Activated B cell treated with CpG ODN at 0.5 μM for 24 hours (primary cell): ENCODE results near the gene NEK9. TPM values are rescaled to one million over a fixed set of nuclear protein-coding genes. Genes with fewer than 3 reads are reported as not detected.

Experiments
- ATAC-seq: fragments of 200-7000 bp; cut with Tn5 transposase; one replicate; pipeline ENCODE4 v1.10.0; 2021; ENCODE audit warnings: low read depth, mild to moderate bottlenecking, moderate library complexity
- CTCF ChIA-PET: fragments of 350-600 bp; sonication (Branson Sonifier 250); formaldehyde crosslinking; loops from one replicate; lab custom pipeline; 2021; ENCODE audit warnings: antibody characterized with exemption; lab: Charles Lee
- POLR2A ChIA-PET: fragments of 350-600 bp; sonication (Branson Sonifier 250); formaldehyde crosslinking; loops from one replicate; lab custom pipeline; 2021; ENCODE audit warnings: antibody characterized with exemption; lab: Charles Lee
- DNase-seq: peaks from one replicate; pipeline ENCODE4 v3.0.0; 2022
- H3K27ac Mint-ChIP-seq: one replicate; pipeline ENCODE4 v1.8.0; 2020; ENCODE audit warnings: mixed read lengths
- H3K27me3 Mint-ChIP-seq: one replicate; pipeline ENCODE4 v1.8.0; 2021; ENCODE audit warnings: mixed read lengths
- H3K36me3 Mint-ChIP-seq: one replicate; pipeline ENCODE4 v1.8.0; 2021; ENCODE audit warnings: low read depth, mixed read lengths
- H3K4me1 Mint-ChIP-seq: one replicate; pipeline ENCODE4 v1.8.0; 2021; ENCODE audit warnings: mixed read lengths
- H3K4me3 Mint-ChIP-seq: one replicate; pipeline ENCODE4 v1.8.0; 2020; ENCODE audit warnings: mild to moderate bottlenecking, mixed read lengths
- H3K9me3 Mint-ChIP-seq: one replicate; pipeline ENCODE4 v1.8.0; 2020; ENCODE audit warnings: mixed read lengths
- intact Hi-C: fragments of 100-400 bp; cut with micrococcal nuclease; formaldehyde crosslinking; loops from one replicate; pipeline ENCODE4 v1.15.1; 2024
- total RNA-seq: library from RNA; stranded (reverse); gene quantifications from 2 replicates; pipeline ENCODE4 v1.2.3, GENCODE V29; 2022
- TF ChIP-seq, protein P1 (sequence below): fragments of 200-600 bp; IDR thresholded peaks from one replicate; pipeline ENCODE4 v1.8.0; 2022; ENCODE audit warnings: antibody characterized with exemption, mild to moderate bottlenecking

The NEK9 gene
- total RNA-seq, 1 donor from 2014 or later: 97.7 TPM

DNA sequence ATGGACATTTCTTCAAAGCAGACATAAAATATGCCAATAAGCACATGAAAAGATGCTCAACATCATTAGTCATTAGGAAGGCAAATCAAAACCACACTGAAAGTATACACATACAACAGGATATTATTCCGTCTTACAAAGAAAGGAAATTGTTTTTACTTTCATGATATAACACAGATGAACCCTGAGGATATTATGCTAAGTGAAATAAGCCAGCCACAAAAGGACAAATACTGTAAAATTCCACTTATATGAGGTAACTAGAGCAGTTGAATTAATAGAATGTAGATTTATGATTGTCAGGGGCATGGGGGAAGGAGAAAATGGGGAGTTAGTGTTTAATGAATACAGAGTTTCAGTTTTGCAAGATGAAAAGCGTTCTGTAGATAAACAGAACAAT, 67.2 kb downstream of the NEK9 start:
- Mint-ChIP-seq H3K36me3 (peaks cover 21% of the 10 kb centered on the region), H3K27me3 (no peaks in the 10 kb centered on the region), H3K9me3 (no peaks in the 10 kb centered on the region), H3K4me3 (no peak overlapping the region), H3K27ac (no peak overlapping the region), H3K4me1 (peaks cover 16% of the 10 kb centered on the region)
- intact Hi-C loops: loop anchor here (5.0 to 10.0 kb wide), 2 partner anchors 297 to 345 kb away; partner anchors contain the start of genes AREL1, FCF1 and YLPM1
- TF ChIP-seq, protein P1, sequence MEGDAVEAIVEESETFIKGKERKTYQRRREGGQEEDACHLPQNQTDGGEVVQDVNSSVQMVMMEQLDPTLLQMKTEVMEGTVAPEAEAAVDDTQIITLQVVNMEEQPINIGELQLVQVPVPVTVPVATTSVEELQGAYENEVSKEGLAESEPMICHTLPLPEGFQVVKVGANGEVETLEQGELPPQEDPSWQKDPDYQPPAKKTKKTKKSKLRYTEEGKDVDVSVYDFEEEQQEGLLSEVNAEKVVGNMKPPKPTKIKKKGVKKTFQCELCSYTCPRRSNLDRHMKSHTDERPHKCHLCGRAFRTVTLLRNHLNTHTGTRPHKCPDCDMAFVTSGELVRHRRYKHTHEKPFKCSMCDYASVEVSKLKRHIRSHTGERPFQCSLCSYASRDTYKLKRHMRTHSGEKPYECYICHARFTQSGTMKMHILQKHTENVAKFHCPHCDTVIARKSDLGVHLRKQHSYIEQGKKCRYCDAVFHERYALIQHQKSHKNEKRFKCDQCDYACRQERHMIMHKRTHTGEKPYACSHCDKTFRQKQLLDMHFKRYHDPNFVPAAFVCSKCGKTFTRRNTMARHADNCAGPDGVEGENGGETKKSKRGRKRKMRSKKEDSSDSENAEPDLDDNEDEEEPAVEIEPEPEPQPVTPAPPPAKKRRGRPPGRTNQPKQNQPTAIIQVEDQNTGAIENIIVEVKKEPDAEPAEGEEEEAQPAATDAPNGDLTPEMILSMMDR: no peak
- no peak for DNase-seq
- no peak for ATAC-seq
- ChIA-PET CTCF (no interaction called here), POLR2A (no interaction called here)

DNA sequence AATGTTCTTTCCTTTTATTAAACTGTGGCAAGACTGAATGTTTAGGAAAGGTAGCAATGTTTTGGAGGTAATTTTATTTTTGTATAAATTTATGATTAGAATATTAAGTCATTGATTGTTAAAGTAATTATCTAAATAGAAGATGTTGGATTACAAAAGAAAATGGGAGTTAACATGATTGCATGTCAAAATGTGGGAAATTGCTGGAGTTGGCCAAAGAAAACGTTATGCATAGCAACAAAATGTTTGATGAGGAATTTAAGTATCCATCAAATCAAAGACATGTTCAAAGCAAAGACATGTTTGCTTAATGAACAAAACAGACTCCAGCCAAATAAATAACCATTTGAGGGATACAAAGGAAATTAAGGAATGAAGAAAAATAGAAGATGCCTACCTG, 72.4 kb downstream of the NEK9 start:
- POLR2A ChIA-PET: no interaction called here
- Mint-ChIP-seq H3K4me3 (no peak overlapping the region), H3K36me3 (peaks cover 5% of the 10 kb centered on the region), H3K4me1 (peaks cover 17% of the 10 kb centered on the region), H3K27me3 (no peaks in the 10 kb centered on the region), H3K27ac (no peak overlapping the region), H3K9me3 (no peaks in the 10 kb centered on the region)
- intact Hi-C loops: no loop called here
- CTCF ChIA-PET: no interaction called here
- TF ChIP-seq, protein P1: no peak
- no peak for ATAC-seq
- no peak for DNase-seq

DNA sequence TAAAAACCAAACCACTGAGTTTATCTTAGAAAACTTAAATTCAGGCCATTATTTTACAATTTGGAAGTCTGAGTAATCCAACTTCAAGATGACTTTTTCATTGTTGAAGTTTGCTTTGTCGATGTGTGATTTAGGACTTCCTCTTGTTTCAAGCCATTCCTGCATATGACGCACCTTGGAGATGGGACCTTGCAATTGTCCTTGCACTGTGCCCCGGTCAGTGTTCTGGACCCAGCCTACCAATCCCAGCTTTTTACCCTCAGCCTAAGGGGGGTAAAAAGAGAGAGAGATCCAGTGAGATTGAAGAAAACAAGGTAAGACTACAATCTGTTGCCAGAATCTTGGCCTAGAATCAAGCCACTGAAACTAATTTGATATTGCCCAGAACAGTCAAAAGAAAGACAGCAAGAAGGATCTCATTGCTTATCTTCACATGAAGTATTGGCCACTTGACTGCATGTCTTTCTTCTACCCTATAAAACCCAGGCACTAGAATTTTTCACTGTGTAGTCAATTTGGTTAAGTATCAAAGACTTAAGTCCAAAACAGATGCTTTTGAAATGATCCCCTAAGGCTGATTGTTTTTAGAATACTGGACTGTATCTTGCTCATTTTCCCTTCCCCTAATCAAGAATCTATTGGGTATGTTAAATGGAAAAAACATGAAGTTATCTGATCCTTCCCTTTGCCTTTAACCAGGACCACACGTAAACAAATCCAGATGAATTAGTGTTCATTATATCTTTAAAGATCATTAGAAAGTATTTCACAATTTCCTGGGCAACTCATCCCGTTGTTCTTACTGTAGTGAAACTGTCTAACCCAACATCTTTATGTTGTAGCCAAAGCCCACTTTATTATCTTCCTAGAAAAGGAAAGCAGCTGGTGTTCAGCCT, 73.2 kb downstream of the NEK9 start:
- ATAC-seq: no peak
- intact Hi-C loops: no loop called here
- Mint-ChIP-seq H3K27ac (no peak overlapping the region), H3K27me3 (no peaks in the 10 kb centered on the region), H3K4me1 (peaks cover 19% of the 10 kb centered on the region), H3K36me3 (peaks cover 5% of the 10 kb centered on the region), H3K9me3 (no peaks in the 10 kb centered on the region), H3K4me3 (no peak overlapping the region)
- TF ChIP-seq, protein P1: no peak
- CTCF ChIA-PET: no interaction called here
- POLR2A ChIA-PET: no interaction called here
- DNase-seq: no peak

DNA sequence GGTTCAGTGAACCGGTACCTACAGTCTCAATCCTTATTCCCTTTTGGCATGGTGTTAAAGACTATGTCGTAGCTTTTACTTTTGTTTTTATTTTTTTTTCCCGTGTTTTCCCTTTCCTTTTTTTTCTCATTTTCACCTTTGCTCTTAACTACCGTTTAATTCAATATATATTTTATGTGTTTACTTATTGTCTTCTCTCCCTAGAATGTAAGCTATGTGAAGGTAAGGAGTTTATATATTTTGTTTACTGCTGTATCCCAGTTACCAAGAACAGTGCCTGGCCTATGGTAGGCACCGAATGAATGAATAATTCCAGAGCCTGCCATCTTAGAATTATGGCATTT, 75.3 kb downstream of the NEK9 start:
- Mint-ChIP-seq H3K27me3 (no peaks in the 10 kb centered on the region), H3K9me3 (no peaks in the 10 kb centered on the region), H3K27ac (peak overlapping the region; percentile 83), H3K4me1 (peaks cover 19% of the 10 kb centered on the region), H3K4me3 (peak overlapping the region; percentile 92), H3K36me3 (peaks cover 9% of the 10 kb centered on the region)
- CTCF ChIA-PET: interaction anchor here (0.6 to 0.7 kb wide), 2 partner anchors 37 to 191 kb away, joined by 3 read pairs; no protein-coding TSS in a partner anchor
- ATAC-seq: no peak
- intact Hi-C loops: loop anchor here (2.0 kb wide), 2 partner anchors 17 to 49 kb away; partner anchors contain the start of genes EIF2B2 and ZC2HC1C
- POLR2A ChIA-PET: interaction anchor here (1.3 to 1.5 kb wide), 2 partner anchors 13 to 111 kb away, joined by 3 to 6 read pairs; partner anchors contain the start of gene ACYP1
- no peak for DNase-seq
- TF ChIP-seq, protein P1: no peak

DNA sequence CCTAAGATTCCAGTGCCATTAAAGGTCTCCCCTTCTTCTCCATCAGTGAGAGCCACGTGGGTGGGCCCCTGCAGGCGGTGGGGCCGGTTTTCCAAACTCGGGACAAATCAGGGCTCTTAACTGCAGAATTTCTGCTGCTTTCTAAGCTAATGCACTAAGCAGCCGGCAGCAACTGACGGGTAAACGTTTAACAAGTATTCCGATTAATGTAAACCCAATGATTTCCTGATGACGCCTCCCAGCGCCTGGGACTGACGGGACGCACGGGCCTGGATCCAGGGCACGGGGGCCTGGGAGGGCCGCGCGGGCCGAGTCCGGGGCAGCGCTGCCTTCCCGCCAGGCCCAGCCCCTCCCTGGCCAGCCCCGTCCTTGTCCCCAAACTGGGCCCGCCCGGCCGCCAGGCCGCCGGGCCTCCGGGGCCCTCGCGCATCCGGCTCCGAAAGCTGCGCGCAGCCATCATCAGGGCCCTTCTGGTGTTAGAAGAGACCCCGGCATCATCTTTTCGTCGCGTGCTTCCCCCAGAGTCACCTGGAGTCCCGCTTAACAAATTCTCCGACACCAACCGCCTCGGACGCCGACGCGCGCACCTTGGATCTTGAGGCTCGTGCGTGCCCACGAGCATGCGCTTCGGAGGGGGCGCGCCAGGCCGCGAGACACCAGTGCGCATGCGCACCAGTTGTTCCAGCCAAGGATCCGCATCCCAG, 75.8 kb downstream of the NEK9 start, which contains the start of gene MLH3:
MLH3 (minus strand) TSS at position 616 of the 704 bp plus-strand sequence. CDS start 1,812 bp downstream, outside the sequence.
- TF ChIP-seq, protein P1: no peak
- Mint-ChIP-seq H3K9me3 (no peaks in the 10 kb centered on the region), H3K4me3 (peak within 1 kb of the TSS; percentile 92), H3K27me3 (no peaks in the 10 kb centered on the region), H3K36me3 (peaks cover 7% of the 10 kb centered on the region), H3K4me1 (peaks cover 19% of the 10 kb centered on the region), H3K27ac (peak within 1 kb of the TSS; percentile 83)
- POLR2A ChIA-PET: interaction anchor here (0.5 to 1.5 kb wide), 3 partner anchors 13 to 111 kb away, joined by 3 to 6 read pairs (median 3); partner anchors contain the start of gene ACYP1
- peak; percentile 75 for DNase-seq
- intact Hi-C loops: loop anchor here (2.0 kb wide), 2 partner anchors 18 to 48 kb away; partner anchors contain the start of genes EIF2B2 and ZC2HC1C
- CTCF ChIA-PET: interaction anchor here (0.6 kb wide), 1 partner anchor 37 kb away, joined by 3 read pairs; no protein-coding TSS in a partner anchor
- peak; percentile 80 for ATAC-seq
